WTC11 (cell line): ENCODE data around the gene ADA.

Source experiments
- ATF3 ChIP-seq: sonication (generic); formaldehyde crosslinking; conservative IDR thresholded peaks from 2 replicates; pipeline ENCODE4 v1.8.1; 2022; ENCODE audit warnings: mild to moderate bottlenecking, missing genetic modification reagents
- CREB1 ChIP-seq: sonication (generic); formaldehyde crosslinking; IDR thresholded peaks from 2 replicates; pipeline ENCODE4 v1.8.0; 2023; ENCODE audit warnings: mild to moderate bottlenecking, missing genetic modification reagents
- CTCF ChIP-seq: fragments of 200-600 bp; IDR thresholded peaks from 2 replicates; pipeline ENCODE4 v1.8.0; 2022; ENCODE audit warnings: antibody characterized with exemption
- JUN ChIP-seq: sonication (generic); formaldehyde crosslinking; IDR thresholded peaks from 2 replicates; pipeline ENCODE4 v1.8.0; 2023; ENCODE audit warnings: mild to moderate bottlenecking, missing genetic modification reagents
- MXD4 ChIP-seq: fragments of 250-450 bp; sonication (Bioruptor Pico); IDR thresholded peaks from 2 replicates; pipeline ENCODE4 v1.8.0; 2021; ENCODE audit warnings: mild to moderate bottlenecking, moderate library complexity, borderline replicate concordance
- NR2C2 ChIP-seq: sonication (generic); formaldehyde crosslinking; IDR thresholded peaks from 2 replicates; pipeline ENCODE4 v1.8.0; 2022; ENCODE audit warnings: mild to moderate bottlenecking, missing genetic modification reagents
- SP1 ChIP-seq: sonication (generic); formaldehyde crosslinking; conservative IDR thresholded peaks from 2 replicates; pipeline ENCODE4 v1.8.1; 2022; ENCODE audit warnings: missing genetic modification reagents
- TEAD4 ChIP-seq: sonication (generic); formaldehyde crosslinking; IDR thresholded peaks from 2 replicates; pipeline ENCODE4 v1.8.0; 2022; ENCODE audit warnings: mild to moderate bottlenecking, missing genetic modification reagents
- ZNF138 ChIP-seq: sonication (generic); formaldehyde crosslinking; conservative IDR thresholded peaks from 2 replicates; pipeline ENCODE4 v1.8.1; 2022; ENCODE audit warnings: mild to moderate bottlenecking, moderate library complexity, missing genetic modification reagents
- ZNF317 ChIP-seq: sonication (generic); formaldehyde crosslinking; IDR thresholded peaks from 2 replicates; pipeline ENCODE4 v1.8.1; 2023; ENCODE audit warnings: low read depth, mild to moderate bottlenecking, moderate library complexity, missing genetic modification reagents, borderline replicate concordance
- ZNF416 ChIP-seq: fragments of 250-450 bp; sonication (Bioruptor Pico); IDR thresholded peaks from 2 replicates; pipeline ENCODE4 v1.9.0; 2021; ENCODE audit warnings: mild to moderate bottlenecking, inconsistent platforms
- TF ChIP-seq, protein P1 (sequence below): sonication (generic); formaldehyde crosslinking; IDR thresholded peaks from 2 replicates; pipeline ENCODE4 v1.8.0; 2022; ENCODE audit warnings: mild to moderate bottlenecking, missing genetic modification reagents
- TF ChIP-seq, protein P2 (sequence below): sonication (generic); formaldehyde crosslinking; IDR thresholded peaks from 2 replicates; pipeline ENCODE4 v1.8.1; 2023; ENCODE audit warnings: mild to moderate bottlenecking, missing genetic modification reagents, moderate library complexity
- TF ChIP-seq, protein P3 (sequence below): sonication (generic); formaldehyde crosslinking; IDR thresholded peaks from 2 replicates; pipeline ENCODE4 v1.8.1; 2022; ENCODE audit warnings: low read depth, missing genetic modification reagents, borderline replicate concordance

- TF ChIP-seq CTCF (no peak), ATF3 (no peak), JUN (CRISPR knock-in tag) (no peak), ZNF138 (CRISPR knock-in tag) (no peak), CREB1 (no peak), MXD4 (no peak), SP1 (no peak), NR2C2 (CRISPR knock-in tag) (no peak), TEAD4 (CRISPR knock-in tag) (no peak), ZNF416 (no peak), ZNF317 (CRISPR knock-in tag) (no peak)
- TF ChIP-seq, protein P1, sequence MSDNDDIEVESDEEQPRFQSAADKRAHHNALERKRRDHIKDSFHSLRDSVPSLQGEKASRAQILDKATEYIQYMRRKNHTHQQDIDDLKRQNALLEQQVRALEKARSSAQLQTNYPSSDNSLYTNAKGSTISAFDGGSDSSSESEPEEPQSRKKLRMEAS (CRISPR knock-in tag): no peak
- TF ChIP-seq, protein P2, sequence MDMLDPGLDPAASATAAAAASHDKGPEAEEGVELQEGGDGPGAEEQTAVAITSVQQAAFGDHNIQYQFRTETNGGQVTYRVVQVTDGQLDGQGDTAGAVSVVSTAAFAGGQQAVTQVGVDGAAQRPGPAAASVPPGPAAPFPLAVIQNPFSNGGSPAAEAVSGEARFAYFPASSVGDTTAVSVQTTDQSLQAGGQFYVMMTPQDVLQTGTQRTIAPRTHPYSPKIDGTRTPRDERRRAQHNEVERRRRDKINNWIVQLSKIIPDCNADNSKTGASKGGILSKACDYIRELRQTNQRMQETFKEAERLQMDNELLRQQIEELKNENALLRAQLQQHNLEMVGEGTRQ (CRISPR knock-in tag): no peak
- TF ChIP-seq, protein P3, sequence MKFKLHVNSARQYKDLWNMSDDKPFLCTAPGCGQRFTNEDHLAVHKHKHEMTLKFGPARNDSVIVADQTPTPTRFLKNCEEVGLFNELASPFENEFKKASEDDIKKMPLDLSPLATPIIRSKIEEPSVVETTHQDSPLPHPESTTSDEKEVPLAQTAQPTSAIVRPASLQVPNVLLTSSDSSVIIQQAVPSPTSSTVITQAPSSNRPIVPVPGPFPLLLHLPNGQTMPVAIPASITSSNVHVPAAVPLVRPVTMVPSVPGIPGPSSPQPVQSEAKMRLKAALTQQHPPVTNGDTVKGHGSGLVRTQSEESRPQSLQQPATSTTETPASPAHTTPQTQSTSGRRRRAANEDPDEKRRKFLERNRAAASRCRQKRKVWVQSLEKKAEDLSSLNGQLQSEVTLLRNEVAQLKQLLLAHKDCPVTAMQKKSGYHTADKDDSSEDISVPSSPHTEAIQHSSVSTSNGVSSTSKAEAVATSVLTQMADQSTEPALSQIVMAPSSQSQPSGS: no peak
Observed at GRCh38 chr20:44698351-44698750, 46.9 kb upstream of the ADA start.
